ENCODE results near the gene FNDC10.

The FNDC10 gene

DNA sequence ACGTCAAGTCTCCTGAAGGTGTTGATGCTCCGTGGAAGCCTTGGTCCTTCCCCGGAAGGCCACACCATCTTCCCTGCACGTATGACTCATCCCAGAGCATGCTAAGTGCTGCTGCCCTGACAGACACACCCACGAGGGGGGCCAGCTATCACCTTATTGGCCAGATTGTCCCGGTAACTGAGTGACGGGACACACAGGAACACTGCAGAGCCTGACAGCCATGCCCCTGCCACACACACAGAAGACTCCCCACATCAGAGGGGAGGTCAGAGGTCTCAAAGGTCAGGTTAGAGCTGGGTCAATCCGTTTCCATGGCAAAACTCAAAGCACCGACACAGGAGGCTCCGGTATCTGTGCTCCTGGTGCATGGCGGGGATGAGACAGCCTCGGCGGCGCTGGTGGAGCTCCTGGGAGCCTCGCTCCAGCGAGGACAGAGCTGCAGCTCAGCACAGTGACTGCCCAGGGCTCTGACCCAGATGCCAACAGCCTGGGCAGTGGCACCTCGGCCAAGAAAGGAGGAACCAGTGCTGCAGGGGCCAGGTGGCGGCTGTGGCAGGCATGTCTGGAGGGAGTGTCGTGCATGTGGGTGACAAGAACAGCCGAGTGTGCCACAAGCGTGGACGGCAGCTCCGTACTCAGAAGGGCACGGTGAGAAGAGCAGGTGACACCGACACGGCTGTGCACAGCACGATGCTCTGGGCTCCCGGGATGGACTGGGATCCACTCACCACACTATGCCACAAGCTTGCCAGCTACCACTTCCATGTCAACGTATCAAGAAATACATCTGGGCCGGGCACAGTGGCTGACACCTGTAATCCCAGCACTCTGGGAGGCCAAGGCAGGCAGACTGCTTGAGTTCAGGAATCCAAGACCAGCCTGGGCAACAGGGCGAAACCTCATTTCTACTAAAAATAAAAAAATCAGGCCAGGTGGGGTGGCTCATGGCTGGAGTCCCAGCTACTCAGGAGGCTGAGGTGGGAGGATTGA, 44.7 kb downstream of the FNDC10 start:
- Mint-ChIP-seq H3K27ac (peak overlapping the region; percentile 52 to 77), H3K4me3 (no peak overlapping the region), H3K9me3 (no peaks in the 10 kb centered on the region), H3K36me3 (ENCODE audit: insufficient read depth) (peaks cover 15% of the 10 kb centered on the region), H3K4me1 (ENCODE audit: low read depth in 2 of 2) (peaks cover 9 to 21% of the 10 kb centered on the region in 2 donors), H3K27me3 (no peaks in the 10 kb centered on the region)
- DNase-seq (no peak), ATAC-seq (replicated peaks) (no peak)

DNA sequence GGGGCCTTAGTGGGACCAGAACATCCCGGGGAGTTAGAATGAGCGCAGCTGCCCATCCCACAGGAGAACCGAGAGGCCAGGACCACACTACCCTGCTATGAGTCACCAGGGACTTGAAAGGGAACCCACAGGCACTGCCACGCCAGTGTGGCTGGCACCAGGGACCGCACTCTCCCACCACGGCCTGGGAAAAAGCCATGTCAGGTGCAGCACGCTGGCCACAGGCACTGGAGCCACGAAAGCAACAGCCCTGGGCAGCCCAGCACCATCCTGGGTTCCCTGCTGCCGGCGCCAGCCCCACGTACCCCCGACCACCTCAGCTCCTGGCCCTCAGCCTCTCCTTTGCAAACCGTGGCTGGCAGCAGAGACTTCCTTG, 45.4 kb downstream of the FNDC10 start:
- Mint-ChIP-seq H3K27me3 (no peaks in the 10 kb centered on the region), H3K27ac (peak overlapping the region in 1 of 2 donors; percentile 77), H3K4me1 (ENCODE audit: low read depth in 2 of 2) (peaks cover 11 to 21% of the 10 kb centered on the region in 2 donors), H3K9me3 (no peaks in the 10 kb centered on the region), H3K4me3 (no peak overlapping the region), H3K36me3 (ENCODE audit: insufficient read depth) (peaks cover 9% of the 10 kb centered on the region)
- DNase-seq (no peak), ATAC-seq (replicated peaks) (no peak)

DNA sequence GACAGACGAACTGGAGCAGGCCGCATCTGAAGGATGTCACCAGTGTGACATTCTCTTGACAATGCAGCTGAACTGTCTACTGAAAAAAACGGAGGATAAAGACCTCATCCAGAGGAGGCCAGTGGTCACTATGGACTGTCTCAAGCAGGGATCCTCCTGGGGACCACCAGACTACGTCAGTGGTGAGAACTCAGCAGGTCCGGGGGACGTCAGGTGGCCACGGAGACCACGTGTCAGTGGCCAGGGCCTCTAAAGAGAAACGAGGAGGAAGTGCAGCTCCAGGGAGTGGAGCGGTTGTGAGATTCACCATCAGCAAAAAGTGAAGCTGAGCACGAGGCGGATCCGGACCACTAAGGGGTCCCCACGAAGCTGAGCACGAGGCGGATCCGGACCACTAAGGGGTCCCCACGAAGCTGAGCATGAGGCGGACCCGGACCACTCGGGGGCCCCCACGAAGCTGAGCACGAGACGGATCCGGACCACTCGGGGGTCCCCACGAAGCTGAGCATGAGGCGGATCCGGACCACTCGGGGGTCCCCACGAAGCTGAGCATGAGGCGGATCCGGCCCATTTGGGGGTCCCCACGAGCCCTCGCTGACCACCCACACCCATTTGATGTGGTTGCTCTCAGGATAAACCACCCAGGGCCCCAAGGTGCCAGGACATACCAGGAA, 46.0 kb downstream of the FNDC10 start:
- peaks cover 11 to 20% of the 10 kb centered on the region in 2 donors for H3K4me1 Mint-ChIP-seq (ENCODE audit: low read depth in 2 of 2)
- peaks cover 7% of the 10 kb centered on the region for H3K36me3 Mint-ChIP-seq (ENCODE audit: insufficient read depth)
- H3K9me3 Mint-ChIP-seq: no peaks in the 10 kb centered on the region
- peak overlapping the region in 1 of 2 donors; percentile 72 for H3K27ac Mint-ChIP-seq
- H3K4me3 Mint-ChIP-seq: no peak overlapping the region
- DNase-seq (no peak), ATAC-seq (replicated peaks) (no peak)
- H3K27me3 Mint-ChIP-seq: no peaks in the 10 kb centered on the region

DNA sequence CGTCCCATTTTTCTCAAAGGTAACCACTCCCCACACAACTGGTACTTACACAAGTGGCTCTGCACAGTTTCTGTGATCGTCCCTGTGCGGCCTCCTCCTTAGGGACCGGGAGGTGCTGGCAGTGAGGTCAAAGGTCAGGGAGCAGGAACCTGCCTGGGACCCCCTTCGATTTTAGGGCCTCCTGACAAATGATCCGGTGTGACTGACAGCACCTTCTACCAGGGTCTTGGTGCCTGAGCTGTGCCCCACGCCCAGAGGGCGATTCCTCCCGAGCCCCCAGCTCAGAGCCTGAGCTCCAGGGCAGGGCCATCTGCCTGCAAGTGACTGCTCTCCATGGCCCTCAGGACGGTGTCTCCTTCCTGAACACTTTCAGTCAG, 47.7 kb downstream of the FNDC10 start:
- no peaks in the 10 kb centered on the region for H3K9me3 Mint-ChIP-seq
- no peak overlapping the region for H3K4me3 Mint-ChIP-seq
- H3K36me3 Mint-ChIP-seq (ENCODE audit: insufficient read depth): peaks cover 7% of the 10 kb centered on the region
- ATAC-seq (replicated peaks): no peak
- H3K4me1 Mint-ChIP-seq (ENCODE audit: low read depth in 2 of 2): peaks cover 10 to 19% of the 10 kb centered on the region in 2 donors
- peak overlapping the region in 1 of 2 donors; percentile 41 for H3K27ac Mint-ChIP-seq
- H3K27me3 Mint-ChIP-seq: no peaks in the 10 kb centered on the region
- DNase-seq: no peak

DNA sequence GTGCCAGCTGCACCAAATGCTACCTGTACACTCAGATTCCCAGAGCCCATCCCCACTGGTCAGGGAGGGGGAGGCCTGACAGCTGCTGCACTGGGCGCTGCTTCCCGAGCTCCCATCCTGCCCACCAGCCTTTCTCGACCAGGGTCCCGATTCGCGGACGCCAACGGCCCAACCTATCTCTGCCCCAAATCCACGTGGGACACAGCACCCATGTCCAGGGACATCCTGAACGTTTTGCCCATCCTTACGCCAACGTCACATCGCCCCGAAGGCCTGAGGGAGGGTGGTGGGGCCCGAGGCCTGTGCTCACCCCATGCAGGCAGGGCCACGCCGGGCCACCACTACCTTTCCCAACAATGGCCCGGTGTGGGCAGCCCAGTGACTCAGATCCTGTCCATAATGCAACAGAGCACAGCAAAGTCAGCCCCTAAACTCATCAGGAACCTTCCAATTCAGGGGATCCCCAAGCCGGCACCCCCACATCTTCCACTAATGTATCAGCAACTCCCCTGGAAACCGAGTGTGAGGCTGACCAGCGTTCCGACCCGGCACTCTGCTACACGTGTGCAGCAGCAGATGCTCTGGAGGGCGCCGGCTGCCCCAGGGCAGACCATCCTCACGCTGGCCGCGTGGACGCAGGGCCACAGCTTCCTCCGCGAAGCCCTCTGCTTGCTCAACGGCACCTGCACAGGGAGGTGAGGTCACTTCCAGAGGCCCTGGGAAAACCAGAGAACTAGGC, 48.2 kb downstream of the FNDC10 start:
- peaks cover 9% of the 10 kb centered on the region for H3K36me3 Mint-ChIP-seq (ENCODE audit: insufficient read depth)
- ATAC-seq (replicated peaks) (no peak), DNase-seq (no peak)
- peaks cover 11 to 20% of the 10 kb centered on the region in 2 donors for H3K4me1 Mint-ChIP-seq (ENCODE audit: low read depth in 2 of 2)
- H3K4me3 Mint-ChIP-seq: no peak overlapping the region
- H3K27ac Mint-ChIP-seq: peak overlapping the region in 1 of 2 donors; percentile 41
- H3K27me3 Mint-ChIP-seq: no peaks in the 10 kb centered on the region
- no peaks in the 10 kb centered on the region for H3K9me3 Mint-ChIP-seq

DNA sequence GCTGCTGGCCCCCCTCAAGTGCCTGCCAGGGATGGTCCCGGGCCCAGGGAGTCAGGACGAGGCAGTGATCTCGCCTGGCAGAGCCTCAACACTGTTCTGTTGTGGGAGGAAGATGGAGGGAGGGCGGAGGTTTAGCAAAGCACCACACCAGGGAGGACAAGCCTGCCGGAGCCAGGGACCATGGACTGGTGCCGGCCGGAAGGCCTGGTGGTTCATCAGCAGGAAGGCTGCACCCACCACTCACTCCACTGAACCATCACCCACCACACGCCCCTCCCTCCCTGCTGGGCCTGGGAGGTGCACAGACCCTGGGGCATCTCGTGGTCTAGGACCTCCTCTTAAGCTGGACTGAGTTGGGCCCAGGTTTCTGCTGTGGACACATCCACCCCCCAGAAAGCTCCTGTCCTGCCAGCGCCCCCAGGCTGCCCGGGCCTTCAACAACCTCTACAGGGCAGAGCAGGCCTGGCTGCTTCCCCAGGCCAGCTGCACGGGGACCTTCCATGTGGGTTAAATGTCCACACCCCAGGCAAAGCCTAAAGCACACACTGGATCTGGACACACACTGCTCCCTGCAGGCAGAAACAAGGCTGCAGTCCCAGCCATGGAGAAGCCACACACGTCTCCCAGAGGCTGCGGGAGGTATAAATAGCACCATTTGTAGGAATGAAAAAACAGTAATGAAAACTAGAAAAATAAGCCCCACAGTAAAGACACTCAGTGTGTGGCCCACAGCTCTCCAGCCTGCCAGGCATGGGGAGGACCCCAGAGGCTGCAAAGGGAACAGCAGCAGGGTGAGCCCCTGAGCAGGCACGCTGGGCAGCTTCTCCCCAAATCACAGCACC, 49.1 kb downstream of the FNDC10 start:
- H3K36me3 Mint-ChIP-seq (ENCODE audit: insufficient read depth): peaks cover 12% of the 10 kb centered on the region
- no peak for DNase-seq
- no peak for ATAC-seq (replicated peaks)
- peak overlapping the region in 1 of 2 donors; percentile 28 for H3K27ac Mint-ChIP-seq
- H3K4me3 Mint-ChIP-seq: no peak overlapping the region
- peaks cover 11 to 20% of the 10 kb centered on the region in 2 donors for H3K4me1 Mint-ChIP-seq (ENCODE audit: low read depth in 2 of 2)
- H3K9me3 Mint-ChIP-seq: no peaks in the 10 kb centered on the region
- no peaks in the 10 kb centered on the region for H3K27me3 Mint-ChIP-seq

DNA sequence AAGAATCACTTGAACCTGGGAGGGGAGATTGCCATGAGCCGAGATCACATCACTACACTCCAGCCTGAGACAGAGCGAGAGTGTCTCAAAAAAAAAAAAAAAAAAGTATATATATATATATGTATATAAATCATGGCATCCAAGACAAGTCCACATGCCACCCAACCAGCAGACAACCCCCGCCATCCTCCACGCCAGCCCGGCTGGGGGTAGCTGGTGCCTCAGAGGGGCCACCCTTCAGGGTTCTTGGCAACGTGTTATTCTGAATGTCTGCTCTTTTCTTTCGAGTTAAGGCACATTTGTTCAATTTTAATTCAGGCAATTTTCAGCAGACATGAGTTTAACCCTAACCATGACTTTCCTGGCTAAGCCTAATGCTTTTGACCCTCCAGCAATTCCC, 49.8 kb downstream of the FNDC10 start:
- H3K9me3 Mint-ChIP-seq: no peaks in the 10 kb centered on the region
- peaks cover 12% of the 10 kb centered on the region for H3K36me3 Mint-ChIP-seq (ENCODE audit: insufficient read depth)
- no peak for ATAC-seq (replicated peaks)

DNA sequence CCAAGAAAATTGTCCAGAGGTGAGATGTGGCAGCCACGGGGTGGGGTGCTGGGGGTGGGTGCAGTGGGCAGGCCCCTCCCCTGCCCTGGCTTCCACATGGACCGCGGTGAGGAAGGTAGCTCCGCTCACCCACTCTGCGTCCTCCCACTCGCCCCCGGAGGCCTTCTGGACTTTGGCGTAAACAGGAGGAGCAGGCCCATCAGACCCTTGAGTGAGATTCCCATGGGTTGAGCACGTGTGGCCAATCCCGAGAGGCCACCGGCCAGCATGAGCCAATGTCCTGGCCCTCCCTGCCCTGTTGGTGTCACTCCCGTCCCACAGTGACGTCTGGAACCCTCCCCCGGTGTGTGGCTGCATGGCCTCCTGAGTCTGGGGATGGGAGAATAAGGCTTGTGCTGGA, 51.3 kb downstream of the FNDC10 start:
- H3K4me1 Mint-ChIP-seq (ENCODE audit: low read depth in 2 of 2): peaks cover 8 to 14% of the 10 kb centered on the region in 2 donors
- no peaks in the 10 kb centered on the region for H3K9me3 Mint-ChIP-seq
- no peaks in the 10 kb centered on the region for H3K27me3 Mint-ChIP-seq
- DNase-seq (no peak), ATAC-seq (replicated peaks) (no peak)
- peaks cover 12% of the 10 kb centered on the region for H3K36me3 Mint-ChIP-seq (ENCODE audit: insufficient read depth)
- H3K4me3 Mint-ChIP-seq: no peak overlapping the region
- H3K27ac Mint-ChIP-seq: no peak overlapping the region

More for the DNA sequence above, 49.8 kb downstream of the FNDC10 start:
- no peak for DNase-seq
- Mint-ChIP-seq H3K27me3 (no peaks in the 10 kb centered on the region), H3K27ac (peak overlapping the region in 1 of 2 donors; percentile 28), H3K4me3 (no peak overlapping the region), H3K4me1 (ENCODE audit: low read depth in 2 of 2) (peaks cover 9 to 20% of the 10 kb centered on the region in 2 donors)
